ENCODE results near the gene DSTYK.
"Not testable (repeated sequence)": the region's sequence is repeated elsewhere in the genome, so short reads cannot be mapped to it uniquely, and the experiment has no call there.

- not testable (repeated sequence) for TF ChIP-seq POLR2A, CTCF (IDR thresholded peaks at IDR 0.05)
Measured at GRCh38 chr1:205180331-205180730, 31.2 kb downstream of the DSTYK start.
